EL (cell line): ENCODE results near the gene GATAD2A.
"Not testable (repeated sequence)": the region's sequence is repeated elsewhere in the genome, so short reads cannot be mapped to it uniquely, and the experiment has no call there.

Experiments used
- DNase-seq: peaks from one replicate; pipeline ENCODE4 v3.0.0-alpha.2; 2016

GATAD2A gene

DNA sequence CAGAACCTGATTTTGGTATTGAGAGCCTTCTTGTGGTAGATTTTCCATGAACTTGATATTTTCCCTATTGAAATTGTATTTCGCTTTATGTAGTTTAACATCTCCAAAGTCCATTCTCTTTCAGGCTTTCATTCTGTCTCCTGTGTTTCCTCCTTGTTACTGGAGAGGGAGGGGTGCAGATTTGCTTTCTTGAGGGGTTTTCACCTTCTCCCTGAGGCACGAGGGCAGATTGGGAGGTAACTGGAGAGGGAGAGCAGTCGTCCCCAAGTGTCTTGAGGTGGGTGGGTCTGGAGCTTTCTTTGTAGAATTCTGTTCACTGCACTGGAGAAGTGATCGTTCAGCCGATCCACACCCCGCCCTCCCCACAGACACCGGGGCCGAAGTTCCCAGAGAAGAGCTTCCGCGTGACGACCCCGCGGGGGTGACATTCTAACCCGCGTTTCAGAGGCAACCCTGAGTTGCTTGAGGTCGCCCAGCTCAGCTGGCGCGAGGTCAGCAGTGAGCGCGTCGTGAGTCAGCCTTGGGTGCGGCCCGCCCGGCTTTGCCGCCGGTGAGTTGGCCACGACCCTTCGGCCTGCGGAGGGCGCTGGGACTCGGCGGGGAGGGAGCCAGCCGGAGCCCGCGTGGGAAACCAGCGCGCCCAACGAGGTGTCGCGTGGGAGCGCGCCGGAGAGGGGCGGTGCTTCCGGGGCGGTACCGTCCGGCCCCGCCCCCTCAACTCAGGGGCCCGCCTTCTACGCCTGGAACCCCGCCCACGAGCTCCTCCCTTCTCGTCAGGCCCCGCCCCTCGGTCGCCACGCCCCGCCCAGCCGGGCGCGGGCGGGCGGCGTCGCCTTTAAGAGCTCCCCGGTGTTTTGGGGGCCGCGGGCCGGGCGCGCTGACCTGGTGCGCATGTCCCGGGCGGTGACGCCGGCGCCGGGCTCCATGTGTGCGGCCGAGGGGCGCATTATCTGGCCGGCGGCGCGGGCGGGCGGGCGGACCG is at the start of gene GATAD2A:
GATAD2A (plus strand) TSS at position 797 of the 982 bp plus-strand sequence. CDS start 59,671 bp downstream, outside the sequence.
- DNase-seq, result peak; percentile 93

DNA sequence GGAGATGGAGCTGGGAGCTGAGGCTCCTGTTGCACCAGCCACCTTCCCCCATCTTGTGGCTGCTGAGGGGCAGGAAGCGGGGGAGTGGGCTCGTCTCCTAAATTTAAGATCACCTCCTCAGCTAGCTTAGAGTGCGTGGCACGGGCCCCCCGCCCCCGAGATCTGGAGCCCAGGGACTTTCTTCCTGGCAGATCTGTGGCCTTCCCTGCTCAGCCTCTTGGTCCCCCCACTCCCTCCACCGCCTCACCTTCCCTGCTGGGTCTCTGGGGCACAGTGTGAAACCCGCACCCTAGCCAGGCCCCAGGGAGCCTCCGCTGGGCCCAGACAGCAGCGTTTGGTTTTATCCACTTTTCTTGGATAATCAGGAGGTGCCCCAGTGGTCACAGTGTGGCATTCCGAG is 49.0 kb upstream of the GATAD2A start:
- DNase-seq, result no peak

DNA sequence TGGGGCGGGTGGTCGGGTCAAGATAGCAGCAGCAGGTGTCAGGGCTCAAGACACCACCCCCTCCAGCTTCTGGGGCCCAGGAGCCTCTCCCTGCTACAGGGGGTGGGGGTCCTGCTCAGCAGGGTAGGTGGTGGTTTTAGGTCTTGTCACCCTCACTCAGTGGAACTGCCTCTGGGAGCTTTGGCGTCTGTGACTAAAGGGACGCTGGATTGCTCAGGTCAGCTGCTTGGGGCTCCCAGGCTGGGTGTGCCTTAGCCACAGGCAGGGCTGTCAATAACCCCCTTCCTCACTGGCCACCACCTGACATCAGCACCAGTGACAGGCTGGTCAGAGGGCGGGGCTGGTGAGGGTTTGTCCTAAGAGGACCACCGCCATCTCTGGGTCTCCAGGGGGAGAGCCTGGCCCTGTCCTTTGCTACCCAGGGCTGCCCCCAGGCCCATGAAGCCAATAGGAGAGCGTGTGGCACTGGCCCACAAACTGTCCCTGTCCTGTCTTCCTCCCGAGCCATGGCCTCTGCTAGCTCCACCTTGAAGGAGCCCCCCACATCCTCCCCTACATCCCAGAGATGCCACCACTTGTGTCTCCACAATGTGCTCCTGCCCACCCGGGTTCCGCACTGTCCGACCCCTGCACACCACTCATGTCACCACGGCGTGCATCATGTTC is 48.4 kb upstream of the GATAD2A start:
- no peak for DNase-seq

GRCh38 chr19:19361075-19361594 is 44.3 kb upstream of the GATAD2A start:
- DNase-seq, result peak; percentile 83

DNA sequence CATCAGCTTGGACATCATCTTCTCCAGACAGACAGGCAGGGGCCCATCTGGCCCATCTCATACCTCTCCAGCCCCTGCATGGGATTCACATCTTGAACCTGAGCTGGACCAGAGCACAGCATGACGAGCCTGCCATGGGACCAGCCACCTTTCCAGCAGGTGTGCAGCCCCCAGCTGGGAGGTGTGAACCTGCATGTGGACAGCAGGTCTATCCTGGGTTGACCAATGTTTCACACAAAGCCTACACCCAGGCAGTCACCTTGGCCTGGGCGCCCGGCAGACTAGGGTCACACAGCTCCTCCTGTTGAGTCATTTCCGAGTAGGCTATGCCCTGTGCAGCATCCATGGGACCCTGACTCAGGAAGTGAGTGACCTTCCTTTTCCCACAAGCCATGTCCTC is 43.4 kb upstream of the GATAD2A start:
- no peak for DNase-seq

GRCh38 chr19:19366434-19367396 is 38.8 kb upstream of the GATAD2A start:
- DNase-seq, result peak; percentile 72

- DNase-seq, result no peak
These were observed 37.4 kb upstream of the GATAD2A start for GRCh38 chr19:19368087-19368486.

DNA sequence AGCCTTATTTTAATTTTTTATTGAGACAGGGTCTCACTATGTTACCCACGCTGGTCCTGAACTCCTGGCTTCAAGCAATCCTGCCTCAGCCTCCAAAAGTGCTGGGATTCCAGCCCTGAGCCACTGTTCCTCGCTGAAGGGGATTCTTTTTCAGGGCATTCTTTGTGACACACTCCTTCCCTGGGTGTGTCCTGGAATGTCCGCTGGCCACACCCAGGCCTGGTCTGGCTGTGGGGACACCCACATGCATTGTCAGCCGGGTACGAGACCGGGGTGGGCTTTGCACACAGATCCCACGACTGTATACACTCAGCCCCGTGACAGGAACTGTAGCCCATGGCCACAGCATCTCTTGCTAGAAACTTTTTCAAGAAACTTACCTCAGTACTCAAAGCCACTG is 34.4 kb upstream of the GATAD2A start:
- DNase-seq, result no peak

DNA sequence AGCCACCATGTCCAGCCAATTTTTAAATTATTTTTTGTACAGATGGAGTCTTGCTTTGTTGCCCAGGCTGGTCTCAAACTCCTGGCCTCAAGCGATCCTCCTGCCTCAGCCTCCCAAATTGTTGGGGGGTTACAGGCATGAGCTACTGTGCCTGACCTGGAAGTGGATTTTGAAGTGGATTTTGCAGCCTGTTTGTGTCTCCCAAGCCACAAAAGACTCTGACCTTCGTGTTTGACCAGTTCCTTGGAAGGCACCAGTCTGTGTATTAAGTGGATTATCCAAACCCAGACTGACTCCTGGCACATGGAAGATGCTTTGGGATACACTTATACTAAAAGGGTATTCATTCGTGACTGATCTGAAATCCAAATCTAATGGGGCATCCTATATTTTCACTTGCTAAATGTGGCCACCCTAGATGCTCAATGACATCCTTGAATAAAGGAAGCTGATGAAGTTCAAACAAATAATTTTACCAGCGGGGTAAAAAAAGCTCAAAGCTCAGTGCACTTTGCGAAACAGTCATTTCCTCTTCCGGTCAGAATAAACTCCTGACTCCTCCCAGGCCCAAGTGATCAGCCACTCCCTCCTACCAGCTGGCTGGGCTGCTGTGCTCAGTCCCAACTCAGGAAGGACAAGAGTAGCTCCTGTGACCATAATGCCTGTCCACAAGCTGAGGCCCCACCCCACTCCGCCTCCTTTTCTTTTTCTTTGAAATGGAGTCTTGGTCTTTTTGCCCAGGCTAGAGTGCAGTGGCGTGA is 32.6 kb upstream of the GATAD2A start:
- peak; percentile 55 for DNase-seq

- DNase-seq, result no peak
These were observed 25.9 kb upstream of the GATAD2A start for GRCh38 chr19:19379527-19379926.

GRCh38 chr19:19380316-19380715 is 25.2 kb upstream of the GATAD2A start:
- DNase-seq, result not testable (repeated sequence)

DNA sequence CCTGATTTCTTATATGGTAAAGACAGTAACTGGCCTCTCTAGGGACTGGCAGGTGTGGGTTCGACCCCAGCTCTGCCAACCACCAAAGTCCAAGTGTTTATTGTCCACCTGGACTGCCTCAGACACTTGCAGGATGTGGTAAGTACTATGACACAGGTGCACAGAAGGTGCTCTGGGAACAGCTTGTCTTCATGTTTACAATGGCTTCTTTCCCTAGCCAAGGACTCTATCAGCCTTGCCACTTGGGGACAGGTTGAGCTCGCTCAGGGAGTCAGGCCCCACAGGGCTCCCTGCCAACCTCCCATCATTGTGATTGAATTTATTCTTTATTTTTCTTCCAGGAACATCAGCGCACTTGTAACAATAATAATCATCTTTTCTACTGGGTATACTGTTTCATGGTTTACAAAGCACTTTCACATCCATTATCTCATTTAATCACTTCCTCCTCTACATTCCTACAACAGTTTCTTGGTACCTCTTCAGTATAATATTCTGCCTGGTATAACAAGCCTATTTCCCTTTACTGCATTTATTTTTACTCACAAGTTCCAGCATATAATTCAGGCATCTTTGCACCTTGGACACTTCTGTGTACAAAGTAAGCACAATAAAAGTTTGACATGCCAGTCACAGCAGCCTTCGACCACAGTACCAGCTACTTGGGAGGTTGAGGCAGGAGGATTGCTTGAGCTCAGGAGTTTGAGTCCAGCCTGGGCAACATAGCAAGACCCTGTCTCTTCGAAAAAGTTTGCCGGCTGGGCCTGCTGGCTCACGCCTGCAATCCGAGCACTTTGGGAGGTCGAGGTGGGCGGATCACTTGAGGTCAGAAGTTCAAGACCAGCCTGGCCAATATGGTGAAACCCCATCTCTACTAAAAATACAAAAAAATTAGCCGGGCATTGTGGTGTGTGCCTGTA is 24.2 kb upstream of the GATAD2A start:
- DNase-seq, result no peak

DNA sequence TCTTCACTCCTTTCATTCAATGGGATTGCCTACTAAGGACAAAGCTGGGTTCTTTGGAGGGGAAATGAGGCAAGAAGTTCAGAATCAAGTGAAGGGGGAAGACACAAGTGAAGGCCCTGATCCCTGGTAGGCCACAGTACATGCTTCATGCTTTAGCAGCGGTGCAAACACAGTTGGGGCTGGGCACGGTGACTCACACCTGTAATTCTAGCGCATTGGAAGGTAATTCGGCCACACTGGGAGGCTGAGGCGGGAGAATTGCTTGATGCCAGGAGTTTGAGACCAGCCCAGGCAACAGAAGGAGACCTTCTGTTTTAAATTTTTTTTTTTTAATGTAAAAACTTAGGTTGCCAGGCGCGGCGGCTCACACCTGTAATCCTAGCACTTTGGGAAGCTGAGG is 23.4 kb upstream of the GATAD2A start:
- no peak for DNase-seq

GRCh38 chr19:19384486-19384885 is 21.0 kb upstream of the GATAD2A start:
- DNase-seq, result no peak

DNA sequence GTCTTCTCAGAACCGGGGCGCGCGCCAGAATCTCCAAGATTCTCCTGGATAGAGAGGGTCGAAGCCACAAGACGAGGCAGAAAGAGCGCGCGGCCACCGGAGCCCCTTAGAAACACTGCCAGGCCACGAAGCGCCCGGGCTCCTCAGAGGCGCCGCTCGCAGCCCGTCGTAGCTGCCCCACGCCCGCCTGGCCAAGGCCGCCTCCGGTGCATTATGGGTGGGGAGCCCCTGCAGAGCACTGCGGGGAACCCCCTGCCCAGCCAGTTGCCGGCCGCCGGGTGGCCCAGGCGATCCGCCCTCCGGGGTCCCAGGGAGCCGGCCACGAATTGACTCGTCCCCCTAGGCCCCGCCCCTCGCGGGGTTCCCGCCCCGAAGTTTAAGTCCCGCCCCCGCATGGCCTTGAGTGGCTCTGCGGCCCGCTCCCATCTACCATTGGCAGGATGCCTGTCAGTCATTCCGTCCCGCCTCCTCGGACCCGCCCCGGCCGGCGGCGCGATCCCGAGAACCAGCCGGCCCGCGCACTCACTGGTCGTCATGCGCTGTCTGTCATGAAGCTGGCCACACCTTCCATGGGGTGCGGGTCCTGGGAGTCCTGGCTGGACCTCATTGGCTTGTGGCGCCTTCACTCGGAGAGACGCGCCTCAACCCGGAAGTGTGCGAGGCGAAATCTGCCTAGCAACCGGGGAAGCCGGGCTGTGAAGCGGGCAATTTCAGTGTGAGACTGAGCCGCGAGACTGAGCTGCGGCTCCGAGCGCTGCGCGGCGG is 20.2 kb upstream of the GATAD2A start:
- DNase-seq, result peak; percentile 100

DNA sequence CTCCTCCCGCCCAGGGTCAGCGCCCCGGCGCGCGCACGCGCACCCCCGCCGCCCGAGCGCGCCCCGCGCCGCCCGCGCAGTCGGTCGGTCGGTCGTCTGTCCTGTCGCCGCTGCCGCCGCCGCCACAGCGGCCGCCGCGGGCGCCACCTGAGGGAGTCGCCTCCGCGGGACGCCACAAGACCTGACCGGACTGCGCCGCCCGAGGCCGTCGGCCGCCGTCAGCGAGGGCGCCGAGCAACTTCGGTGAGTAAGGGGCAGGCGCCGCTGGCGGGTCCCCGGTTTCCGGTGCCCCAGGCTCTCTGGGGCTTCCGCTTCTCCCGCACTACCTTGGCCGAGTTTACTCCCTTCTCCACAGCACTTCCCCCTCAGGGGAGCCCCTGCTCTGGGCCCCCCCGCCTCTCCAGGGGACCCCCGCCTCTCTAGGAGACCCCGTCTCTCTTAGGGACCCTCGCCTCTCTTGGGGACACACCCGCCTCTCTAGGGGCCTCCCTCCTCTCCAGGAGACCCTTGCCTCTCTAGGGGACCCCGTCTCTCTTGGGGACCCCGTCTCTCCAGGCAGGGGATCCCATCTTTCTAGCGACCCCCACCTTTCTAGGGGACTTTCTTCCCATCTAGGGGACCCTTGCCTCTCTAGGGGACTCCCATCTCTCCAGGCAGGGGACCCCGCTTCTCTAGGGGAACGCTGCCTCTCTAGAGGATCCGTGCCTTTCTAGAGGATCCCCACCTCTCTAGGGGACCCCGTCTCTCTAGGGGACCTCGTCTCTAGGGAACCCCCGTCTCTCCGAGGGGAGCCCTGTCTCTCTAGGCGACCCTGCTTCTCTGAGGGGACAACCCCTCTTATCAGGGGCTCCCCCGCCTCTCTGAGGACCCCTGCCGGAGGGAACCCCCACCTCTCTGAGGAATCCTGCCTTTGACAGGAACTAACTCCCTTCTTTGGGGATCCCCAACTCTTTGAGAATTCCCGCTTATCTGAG is 19.3 kb upstream of the GATAD2A start:
- peak; percentile 64 for DNase-seq

- DNase-seq, result no peak
These were observed 18.4 kb upstream of the GATAD2A start for GRCh38 chr19:19387108-19387507.
